Trophoblast cell (in vitro differentiated cells and primary cell): ENCODE data around the gene APOL2.

Experiments
- DNase-seq, 2 donors: peaks; one replicate each; pipeline ENCODE4 v3.0.0-alpha.2; 2016
- H2AFZ ChIP-seq: 2 replicates; pipeline ENCODE4 v1.6.1; 2013; ENCODE audit warnings: low read length, moderate library complexity, mild to moderate bottlenecking; ENCODE audit not compliant: insufficient read depth, poor library complexity
- H2AK5ac ChIP-seq: 2 replicates; pipeline ENCODE4 v1.6.1; 2013; ENCODE audit warnings: mild to moderate bottlenecking, low read length
- H2BK120ac ChIP-seq: 2 replicates; pipeline ENCODE4 v1.6.1; 2013; ENCODE audit warnings: low read length, mild to moderate bottlenecking, moderate library complexity; ENCODE audit not compliant: insufficient read depth, poor library complexity
- H2BK12ac ChIP-seq: 2 replicates; pipeline ENCODE4 v1.6.1; 2013; ENCODE audit warnings: mild to moderate bottlenecking, low read length, moderate library complexity
- H2BK5ac ChIP-seq: 2 replicates; pipeline ENCODE4 v1.6.1; 2013; ENCODE audit warnings: low read length, low read depth, moderate library complexity, mild to moderate bottlenecking; ENCODE audit not compliant: poor library complexity
- H3K14ac ChIP-seq: 2 replicates; pipeline ENCODE4 v1.6.1; 2013; ENCODE audit warnings: mild to moderate bottlenecking, low read length
- H3K18ac ChIP-seq: 2 replicates; pipeline ENCODE4 v1.6.1; 2013; ENCODE audit warnings: mild to moderate bottlenecking, low read length
- H3K23ac ChIP-seq: 2 replicates; pipeline ENCODE4 v1.6.1; 2013; ENCODE audit warnings: low read length
- H3K27ac ChIP-seq: 2 replicates; pipeline ENCODE4 v1.5.1; 2013; ENCODE audit warnings: low read depth, mild to moderate bottlenecking, inconsistent platforms, low read length, moderate library complexity
- H3K27me3 ChIP-seq: 2 replicates; pipeline ENCODE4 v1.6.1; 2013; ENCODE audit warnings: inconsistent platforms, mild to moderate bottlenecking, low read length, moderate library complexity; ENCODE audit not compliant: insufficient read depth
- H3K36me3 ChIP-seq, 2 experiments: 1 replicate in 1 of 2; 2 replicates in 1 of 2; pipeline ENCODE4 v1.6.1; 2013; ENCODE audit warnings: low read length in 2 of 2, mild to moderate bottlenecking in 2 of 2, moderate library complexity in 1 of 2; ENCODE audit not compliant: insufficient read depth in 2 of 2, control insufficient read depth in 1 of 2
- H3K4ac ChIP-seq: 2 replicates; pipeline ENCODE4 v1.6.1; 2013; ENCODE audit warnings: low read depth, mild to moderate bottlenecking, low read length, moderate library complexity
- H3K4me1 ChIP-seq, 2 experiments: 1 replicate in 1 of 2; 2 replicates in 1 of 2; pipeline ENCODE4 v1.6.1; 2013; ENCODE audit warnings: low read length in 2 of 2, mild to moderate bottlenecking in 2 of 2, moderate library complexity in 1 of 2; ENCODE audit not compliant: insufficient read depth in 2 of 2, control insufficient read depth in 1 of 2
- H3K4me2 ChIP-seq: 2 replicates; pipeline ENCODE4 v1.6.1; 2013; ENCODE audit warnings: inconsistent platforms, mild to moderate bottlenecking, low read length, moderate library complexity
- H3K4me3 ChIP-seq: 2 replicates; pipeline ENCODE4 v1.5.1; 2013; ENCODE audit warnings: mild to moderate bottlenecking, low read depth, low read length, inconsistent platforms
- H3K79me1 ChIP-seq: one replicate; pipeline ENCODE4 v1.6.1; 2013; ENCODE audit warnings: low read length
- H3K79me2 ChIP-seq: 2 replicates; pipeline ENCODE4 v1.6.1; 2013; ENCODE audit warnings: low read length, mild to moderate bottlenecking; ENCODE audit not compliant: control insufficient read depth, insufficient read depth, poor library complexity
- H3K9ac ChIP-seq: 2 replicates; pipeline ENCODE4 v1.6.1; 2013; ENCODE audit warnings: mild to moderate bottlenecking, low read length
- H3K9me3 ChIP-seq: 2 replicates; pipeline ENCODE4 v1.6.1; 2013; ENCODE audit warnings: low read depth, mild to moderate bottlenecking, control low read depth, inconsistent platforms, low read length; ENCODE audit not compliant: insufficient read depth
- H4K12ac ChIP-seq: 2 replicates; pipeline ENCODE4 v1.6.1; 2013; ENCODE audit warnings: low read depth, mild to moderate bottlenecking, low read length, moderate library complexity
- H4K8ac ChIP-seq: 2 replicates; pipeline ENCODE4 v1.6.1; 2013; ENCODE audit warnings: low read depth, mild to moderate bottlenecking, low read length, moderate library complexity
- H4K91ac ChIP-seq: one replicate; pipeline ENCODE4 v1.6.1; 2013; ENCODE audit warnings: low read depth, mild to moderate bottlenecking, low read length, moderate library complexity
- WGBS: extraction: QIAGEN DNeasy Blood & Tissue Kit; methylation state at CpG from one replicate; pipeline ENCODE4 v1.1.7; 2013; ENCODE audit warnings: missing lambda C conversion rate; ENCODE audit not compliant: insufficient read length, insufficient coverage; ENCODE audit errors: extremely low coverage; 5-methylcytosine and 5-hydroxymethylcytosine counted together

The APOL2 gene

DNA sequence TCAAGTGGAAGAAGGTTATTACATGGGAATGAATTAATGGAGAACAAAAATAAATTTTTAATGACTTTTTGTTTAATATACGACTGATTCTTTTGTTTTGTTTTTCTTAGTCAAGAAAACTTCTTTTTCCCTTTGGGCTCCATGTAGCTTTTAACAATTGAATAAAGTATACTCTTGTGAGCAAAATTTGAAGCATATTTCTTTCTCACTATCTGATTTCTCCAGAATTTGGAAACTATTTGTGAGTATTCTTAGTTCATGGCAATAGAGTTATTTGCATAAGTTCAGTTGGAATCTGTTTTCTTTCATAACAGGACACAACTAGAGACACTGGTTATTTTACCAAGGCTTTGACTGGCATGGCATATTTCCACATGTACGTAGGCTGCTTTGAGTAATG lies 9.8 kb upstream of the APOL2 start:
- H3K79me2 ChIP-seq = no peaks in the 10 kb centered on the region
- H3K4me3 ChIP-seq = no peak overlapping the region
- no peak overlapping the region for H3K23ac ChIP-seq
- H4K91ac ChIP-seq = no peak overlapping the region
- H3K36me3 ChIP-seq = no peaks in the 10 kb centered on the region
- H3K9ac ChIP-seq = no peak overlapping the region
- H3K14ac ChIP-seq = no peak overlapping the region
- H2AFZ ChIP-seq = no peak overlapping the region
- no peak overlapping the region for H2BK5ac ChIP-seq
- H3K4me1 ChIP-seq = peaks cover 3 to 7% of the 10 kb centered on the region in 2 experiments
- no peaks in the 10 kb centered on the region for H3K79me1 ChIP-seq
- no peak overlapping the region for H3K27ac ChIP-seq
- no peak overlapping the region for H4K12ac ChIP-seq
- H2BK120ac ChIP-seq = no peak overlapping the region
- no peaks in the 10 kb centered on the region for H3K27me3 ChIP-seq
- no peak overlapping the region for H3K4ac ChIP-seq
- H3K18ac ChIP-seq = no peak overlapping the region
- no CpG with 5 or more reads among the region's 2 CpGs for WGBS
- DNase-seq = no peak
- H4K8ac ChIP-seq = no peak overlapping the region
- peaks cover 5% of the 10 kb centered on the region for H3K9me3 ChIP-seq
- no peak overlapping the region for H2AK5ac ChIP-seq
- no peak overlapping the region for H3K4me2 ChIP-seq
- no peak overlapping the region for H2BK12ac ChIP-seq

DNA sequence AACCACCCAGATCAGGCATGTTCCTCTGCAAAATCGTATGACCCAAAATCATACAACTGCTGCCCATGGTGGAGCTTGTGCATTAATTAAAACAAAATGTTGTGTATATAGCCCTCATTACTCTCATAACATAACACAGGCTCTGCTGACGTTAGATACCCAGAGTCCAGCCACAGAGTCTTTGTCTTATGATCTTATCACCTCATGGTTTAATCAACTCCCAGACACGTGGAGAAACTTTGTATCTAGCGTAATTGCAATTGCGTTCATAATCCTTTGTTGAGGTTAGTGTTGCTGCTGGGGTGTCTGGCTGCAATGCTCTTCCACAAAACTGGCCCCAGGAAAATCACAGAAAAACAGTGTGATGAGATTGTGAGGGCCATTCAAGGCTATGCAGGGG lies 8.6 kb upstream of the APOL2 start:
- Histone ChIP-seq H3K14ac (no peak overlapping the region), H4K12ac (no peak overlapping the region), H3K4me1 (peaks cover 3 to 7% of the 10 kb centered on the region in 2 experiments), H3K27me3 (no peaks in the 10 kb centered on the region), H2AFZ (no peak overlapping the region), H2AK5ac (no peak overlapping the region), H3K9me3 (peaks cover 5% of the 10 kb centered on the region), H4K8ac (no peak overlapping the region), H3K27ac (no peak overlapping the region), H3K79me2 (no peaks in the 10 kb centered on the region), H3K9ac (no peak overlapping the region), H3K79me1 (no peaks in the 10 kb centered on the region), H2BK5ac (no peak overlapping the region), H3K36me3 (no peaks in the 10 kb centered on the region), H2BK120ac (no peak overlapping the region), H3K4me2 (no peak overlapping the region), H3K4ac (no peak overlapping the region), H4K91ac (no peak overlapping the region), H3K18ac (no peak overlapping the region), H3K23ac (no peak overlapping the region), H3K4me3 (no peak overlapping the region), H2BK12ac (no peak overlapping the region)
- no CpG with 5 or more reads among the region's 5 CpGs for WGBS
- no peak for DNase-seq

GRCh38 chr22:36246718-36247117 lies 7.4 kb upstream of the APOL2 start:
- no peak overlapping the region for H3K18ac ChIP-seq
- H3K4ac ChIP-seq = no peak overlapping the region
- no peaks in the 10 kb centered on the region for H3K36me3 ChIP-seq
- H2AK5ac ChIP-seq = no peak overlapping the region
- peaks cover 5% of the 10 kb centered on the region for H3K9me3 ChIP-seq
- no peak overlapping the region for H2BK12ac ChIP-seq
- H3K27ac ChIP-seq = no peak overlapping the region
- H3K27me3 ChIP-seq = no peaks in the 10 kb centered on the region
- H3K4me2 ChIP-seq = no peak overlapping the region
- H3K4me3 ChIP-seq = no peak overlapping the region
- H3K79me2 ChIP-seq = no peaks in the 10 kb centered on the region
- H3K9ac ChIP-seq = no peak overlapping the region
- no peak overlapping the region for H4K8ac ChIP-seq
- no peak overlapping the region for H2AFZ ChIP-seq
- H2BK5ac ChIP-seq = no peak overlapping the region
- H3K14ac ChIP-seq = no peak overlapping the region
- H3K4me1 ChIP-seq = peaks cover 3 to 7% of the 10 kb centered on the region in 2 experiments
- H2BK120ac ChIP-seq = no peak overlapping the region
- no peak overlapping the region for H3K23ac ChIP-seq
- WGBS = no CpG with 5 or more reads among the region's 3 CpGs
- no peaks in the 10 kb centered on the region for H3K79me1 ChIP-seq
- no peak overlapping the region for H4K91ac ChIP-seq
- no peak overlapping the region for H4K12ac ChIP-seq
- no peak for DNase-seq

DNA sequence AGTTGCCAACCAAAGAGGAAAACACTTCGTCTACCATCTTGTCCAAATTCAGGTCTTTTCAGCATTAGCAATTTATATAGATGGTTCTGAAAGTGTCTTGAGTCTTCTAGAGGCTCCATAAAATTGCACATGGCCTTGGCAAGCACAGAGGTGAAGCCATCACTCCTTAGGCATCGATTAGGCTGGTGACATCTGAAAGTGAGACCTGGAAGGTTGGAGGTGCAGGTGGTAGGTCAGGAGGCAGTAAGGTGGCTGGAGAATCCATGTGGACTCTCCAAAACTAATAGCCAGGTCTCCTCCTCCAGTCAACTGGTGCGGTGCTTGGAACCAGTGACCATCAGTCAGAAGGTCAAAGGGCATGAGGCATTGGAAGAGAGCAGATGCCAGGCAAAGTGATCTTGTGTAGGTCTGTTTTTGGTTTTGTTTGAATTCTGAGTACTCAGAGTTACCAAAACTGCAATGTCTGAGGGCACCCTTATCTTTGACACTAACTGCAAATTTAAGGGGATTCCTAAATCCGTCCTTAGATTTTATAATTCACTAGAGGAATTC lies 6.6 kb upstream of the APOL2 start:
- Histone ChIP-seq H3K27ac (no peak overlapping the region), H3K18ac (no peak overlapping the region), H2BK5ac (no peak overlapping the region), H3K4me2 (no peak overlapping the region), H3K4ac (no peak overlapping the region), H3K79me1 (no peaks in the 10 kb centered on the region), H2AK5ac (no peak overlapping the region), H3K36me3 (no peaks in the 10 kb centered on the region), H4K8ac (no peak overlapping the region), H3K9me3 (peaks cover 5% of the 10 kb centered on the region), H2AFZ (no peak overlapping the region), H3K4me1 (peaks cover 3 to 7% of the 10 kb centered on the region in 2 experiments), H3K23ac (no peak overlapping the region), H2BK12ac (no peak overlapping the region), H3K4me3 (no peak overlapping the region), H3K9ac (no peak overlapping the region), H3K27me3 (no peaks in the 10 kb centered on the region), H4K91ac (no peak overlapping the region), H3K79me2 (no peaks in the 10 kb centered on the region), H4K12ac (no peak overlapping the region), H3K14ac (no peak overlapping the region), H2BK120ac (no peak overlapping the region)
- no CpG with 5 or more reads among the region's 4 CpGs for WGBS
- no peak for DNase-seq
